GM12874 (cell line): Measurements from ENCODE around the gene DECR2.

Experiments used
- CTCF ChIP-seq: IDR thresholded peaks from 2 replicates; pipeline ENCODE4 v1.5.1; 2011; ENCODE audit warnings: low read depth, mild to moderate bottlenecking, control low read depth, low read length, moderate library complexity; ENCODE audit not compliant: insufficient read depth

Gene DECR2

GRCh38 chr16:379961-380761 lies 21.5 kb upstream of the DECR2 start:
- TF ChIP-seq CTCF, result no peak

GRCh38 chr16:380762-381011 lies 21.0 kb upstream of the DECR2 start:
- TF ChIP-seq CTCF, result no peak

- TF ChIP-seq CTCF, result no peak
Measured at GRCh38 chr16:381012-381788, 20.5 kb upstream of the DECR2 start.

GRCh38 chr16:381789-382717 lies 19.6 kb upstream of the DECR2 start, which contains the start of gene PGAP6:
TSS of gene PGAP6 (minus strand) at chr16:381978. CDS start at chr16:381821, 157 bp downstream.
- no peak for TF ChIP-seq CTCF

- TF ChIP-seq CTCF, result no peak
Measured at GRCh38 chr16:383326-384051, 18.2 kb upstream of the DECR2 start.

- TF ChIP-seq CTCF, result no peak
Measured at GRCh38 chr16:386641-387156, 15.0 kb upstream of the DECR2 start.
